GM23338 (cell line): ENCODE measurements around the gene HSPA12B. TPM values are rescaled to one million over a fixed set of nuclear protein-coding genes. Genes with fewer than 3 reads are reported as not detected.

Experiments used
- ATAC-seq: fragments of 200-7000 bp; cut with Tn5 transposase; 3 replicates; pipeline ENCODE4 v1.9.1; 2020
- DNase-seq: peaks from one replicate; pipeline ENCODE4 v3.0.0-alpha.2; 2015; ENCODE audit warnings: low spot score
- H2AFZ ChIP-seq: fragments of 200-600 bp; sonication (generic); 2 replicates; pipeline ENCODE4 v1.8.0; 2016; ENCODE audit warnings: antibody characterized with exemption, mild to moderate bottlenecking, moderate library complexity
- H3F3A ChIP-seq: fragments of 200-600 bp; sonication (generic); replicated peaks from 2 replicates; pipeline ENCODE4 v1.8.0; 2017; ENCODE audit warnings: antibody characterized with exemption, mixed run types, low read depth
- H3K27ac ChIP-seq: fragments of 200-600 bp; sonication (generic); 2 replicates; pipeline ENCODE4 v1.6.1; 2016; ENCODE audit warnings: low read depth
- H3K27me3 ChIP-seq: fragments of 200-600 bp; sonication (generic); 2 replicates; pipeline ENCODE4 v1.8.0; 2016; ENCODE audit warnings: mild to moderate bottlenecking, mixed run types, moderate library complexity; ENCODE audit not compliant: insufficient read depth
- H3K36me3 ChIP-seq: fragments of 200-600 bp; sonication (generic); 2 replicates; pipeline ENCODE4 v1.8.0; 2016; ENCODE audit warnings: mild to moderate bottlenecking; ENCODE audit not compliant: insufficient read depth
- H3K4me1 ChIP-seq: fragments of 200-600 bp; sonication (generic); 2 replicates; pipeline ENCODE4 v1.8.0; 2016; ENCODE audit warnings: mild to moderate bottlenecking, moderate library complexity; ENCODE audit not compliant: insufficient read depth
- H3K4me2 ChIP-seq: fragments of 200-600 bp; sonication (generic); 2 replicates; pipeline ENCODE4 v1.7.1; 2017; ENCODE audit warnings: mixed run types
- H3K4me3 ChIP-seq: fragments of 200-600 bp; sonication (generic); 2 replicates; pipeline ENCODE4 v1.6.1; 2016; ENCODE audit warnings: mixed run types
- H3K79me2 ChIP-seq: fragments of 200-600 bp; sonication (generic); replicated peaks from 2 replicates; pipeline ENCODE4 v1.8.0; 2017; ENCODE audit warnings: mild to moderate bottlenecking; ENCODE audit not compliant: insufficient read depth
- H3K9me2 ChIP-seq: fragments of 200-600 bp; sonication (generic); 2 replicates; pipeline ENCODE4 v1.8.0; 2017; ENCODE audit not compliant: insufficient read depth
- H4K20me1 ChIP-seq: fragments of 200-600 bp; sonication (generic); replicated peaks from 2 replicates; pipeline ENCODE4 v1.8.0; 2017; ENCODE audit warnings: mild to moderate bottlenecking; ENCODE audit not compliant: insufficient read depth
- H3K27ac Mint-ChIP-seq: 2 replicates; pipeline ENCODE4 v1.8.0; 2020; ENCODE audit warnings: inconsistent platforms, mild to moderate bottlenecking, moderate library complexity, mixed read lengths
- H3K27me3 Mint-ChIP-seq: 3 replicates; pipeline ENCODE4 v1.8.0; 2022; ENCODE audit warnings: low read depth, mild to moderate bottlenecking, moderate library complexity, mixed read lengths, inconsistent platforms; ENCODE audit not compliant: insufficient read depth, poor library complexity
- H3K36me3 Mint-ChIP-seq: 3 replicates; pipeline ENCODE4 v1.8.0; 2021; ENCODE audit warnings: low read depth, mild to moderate bottlenecking, inconsistent platforms, moderate library complexity, mixed read lengths
- H3K4me1 Mint-ChIP-seq: 3 replicates; pipeline ENCODE4 v1.8.0; 2020; ENCODE audit warnings: mild to moderate bottlenecking, inconsistent platforms, mixed read lengths
- H3K4me3 Mint-ChIP-seq: 3 replicates; pipeline ENCODE4 v1.8.0; 2021; ENCODE audit warnings: moderate library complexity, mild to moderate bottlenecking, inconsistent platforms, mixed read lengths
- H3K9me3 Mint-ChIP-seq: 3 replicates; pipeline ENCODE4 v1.8.0; 2020; ENCODE audit warnings: moderate library complexity, mild to moderate bottlenecking, inconsistent platforms, mixed read lengths
- CREB1 ChIP-seq: fragments of 250-450 bp; sonication (Bioruptor Pico); IDR thresholded peaks from 2 replicates; pipeline ENCODE4 v1.5.0; 2020; ENCODE audit warnings: low read depth, mild to moderate bottlenecking, moderate library complexity
- EZH2 ChIP-seq: fragments of 200-600 bp; sonication (generic); IDR thresholded peaks from one replicate; pipeline ENCODE4 v1.8.0; 2017; ENCODE audit warnings: antibody characterized with exemption, mild to moderate bottlenecking, low read depth; ENCODE audit not compliant: unreplicated experiment
- EZH2phosphoT487 ChIP-seq: fragments of 200-600 bp; sonication (generic); IDR thresholded peaks from one replicate; pipeline ENCODE4 v1.8.1; 2018; ENCODE audit warnings: antibody characterized with exemption; ENCODE audit not compliant: unreplicated experiment
- JUNB ChIP-seq: IDR thresholded peaks from one replicate; pipeline ENCODE4 v1.6.1; 2016; ENCODE audit warnings: antibody characterized with exemption; ENCODE audit not compliant: unreplicated experiment
- NANOG ChIP-seq: IDR thresholded peaks from 2 replicates; pipeline ENCODE4 v1.6.1; 2016; ENCODE audit warnings: antibody characterized with exemption, borderline replicate concordance
- POLR2AphosphoS5 ChIP-seq: IDR thresholded peaks from 2 replicates; pipeline ENCODE4 v1.6.1; 2016; ENCODE audit warnings: antibody characterized with exemption, low read depth
- STAT1 ChIP-seq: IDR thresholded peaks from one replicate; pipeline ENCODE4 v1.6.1; 2016; ENCODE audit warnings: antibody characterized with exemption; ENCODE audit not compliant: unreplicated experiment
- ZNF114 ChIP-seq: fragments of 250-450 bp; sonication (Bioruptor Pico); IDR thresholded peaks from 2 replicates; pipeline ENCODE4 v1.5.0; 2020; ENCODE audit warnings: mild to moderate bottlenecking, moderate library complexity
- ZNF331 ChIP-seq: fragments of 250-450 bp; sonication (Bioruptor Pico); IDR thresholded peaks from 2 replicates; pipeline ENCODE4 v1.5.0; 2020; ENCODE audit warnings: low read depth, mild to moderate bottlenecking, moderate library complexity
- polyA plus RNA-seq: library from polyadenylated mRNA; unstranded; fragments of >200 nt; fragmentation: Nextera tagmentation; extraction: Ambion mirVana; gene quantifications from 2 replicates; pipeline ENCODE4 v1.2.1, GENCODE V29; 2016
- total RNA-seq: library from RNA; depleted of rRNA; stranded (reverse); fragments of >200 nt; shearing (Covaris generic); gene quantifications from 2 replicates; pipeline ENCODE4 v1.2.3, GENCODE V29; 2014
- TF ChIP-seq, protein P1 (sequence below): IDR thresholded peaks from 2 replicates; pipeline ENCODE4 v1.6.1; 2016; ENCODE audit warnings: antibody characterized with exemption
- TF ChIP-seq, protein P2 (sequence below), 2 experiments: fragments of 200-600 bp in 1 of 2; sonication (generic) in 1 of 2; conservative IDR thresholded peaks; 2 replicates each; pipeline versions ENCODE4 v1.5.1 to v1.6.1; 2016 to 2017; ENCODE audit warnings: antibody characterized with exemption in 2 of 2, low read depth in 2 of 2, mild to moderate bottlenecking in 2 of 2, moderate library complexity in 1 of 2
- TF ChIP-seq, protein P3 (sequence below): IDR thresholded peaks from one replicate; pipeline ENCODE4 v1.6.1; 2018; ENCODE audit warnings: antibody characterized with exemption; ENCODE audit not compliant: unreplicated experiment
- TF ChIP-seq, protein P4 (sequence below): fragments of 250-450 bp; sonication (Bioruptor Pico); IDR thresholded peaks from 2 replicates; pipeline ENCODE4 v1.5.0; 2020; ENCODE audit warnings: mild to moderate bottlenecking, moderate library complexity

Gene HSPA12B
- total and polyA plus RNA-seq, 2 experiments from 2014 or later: 2.8 to 6.5 TPM

DNA sequence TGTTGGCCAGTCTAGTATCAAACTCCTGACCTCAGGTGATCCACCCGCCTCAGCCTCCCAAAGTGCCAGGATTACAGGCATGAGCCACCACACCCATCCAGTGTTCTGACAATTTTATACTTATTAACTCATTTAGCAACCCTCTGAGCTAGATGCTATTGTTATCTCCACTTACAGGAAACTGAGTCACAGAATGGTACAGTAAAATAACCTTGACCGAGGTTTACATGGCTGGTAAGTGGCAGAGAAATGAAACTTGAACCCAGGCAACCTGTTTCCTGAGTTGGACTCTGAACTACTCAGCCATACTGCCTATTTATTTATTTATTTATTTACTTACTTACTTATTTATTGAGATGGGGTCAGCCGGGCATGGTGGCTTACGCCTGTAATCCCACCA is 13.4 kb upstream of the HSPA12B start:
- Histone ChIP-seq H3F3A (no peaks in the 10 kb centered on the region), H3K27me3 (no peaks in the 10 kb centered on the region), H3K9me2 (no peaks in the 10 kb centered on the region), H3K79me2 (no peaks in the 10 kb centered on the region), H3K4me3 (no peak overlapping the region), H3K27ac (no peak overlapping the region), H3K4me1 (no peaks in the 10 kb centered on the region), H3K36me3 (no peaks in the 10 kb centered on the region), H2AFZ (no peak overlapping the region), H3K4me2 (no peak overlapping the region), H4K20me1 (no peaks in the 10 kb centered on the region)
- no peak overlapping the region for H3K27ac Mint-ChIP-seq
- no peaks in the 10 kb centered on the region for H3K36me3 Mint-ChIP-seq
- H3K27me3 Mint-ChIP-seq: peaks cover 7% of the 10 kb centered on the region
- TF ChIP-seq POLR2AphosphoS5: no peak
- no peak for TF ChIP-seq JUNB
- TF ChIP-seq EZH2: no peak
- TF ChIP-seq, protein P1, sequence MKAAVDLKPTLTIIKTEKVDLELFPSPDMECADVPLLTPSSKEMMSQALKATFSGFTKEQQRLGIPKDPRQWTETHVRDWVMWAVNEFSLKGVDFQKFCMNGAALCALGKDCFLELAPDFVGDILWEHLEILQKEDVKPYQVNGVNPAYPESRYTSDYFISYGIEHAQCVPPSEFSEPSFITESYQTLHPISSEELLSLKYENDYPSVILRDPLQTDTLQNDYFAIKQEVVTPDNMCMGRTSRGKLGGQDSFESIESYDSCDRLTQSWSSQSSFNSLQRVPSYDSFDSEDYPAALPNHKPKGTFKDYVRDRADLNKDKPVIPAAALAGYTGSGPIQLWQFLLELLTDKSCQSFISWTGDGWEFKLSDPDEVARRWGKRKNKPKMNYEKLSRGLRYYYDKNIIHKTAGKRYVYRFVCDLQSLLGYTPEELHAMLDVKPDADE: no peak
- no peak for TF ChIP-seq ZNF114
- TF ChIP-seq EZH2phosphoT487: no peak
- no peak for TF ChIP-seq NANOG
- TF ChIP-seq, protein P2, sequence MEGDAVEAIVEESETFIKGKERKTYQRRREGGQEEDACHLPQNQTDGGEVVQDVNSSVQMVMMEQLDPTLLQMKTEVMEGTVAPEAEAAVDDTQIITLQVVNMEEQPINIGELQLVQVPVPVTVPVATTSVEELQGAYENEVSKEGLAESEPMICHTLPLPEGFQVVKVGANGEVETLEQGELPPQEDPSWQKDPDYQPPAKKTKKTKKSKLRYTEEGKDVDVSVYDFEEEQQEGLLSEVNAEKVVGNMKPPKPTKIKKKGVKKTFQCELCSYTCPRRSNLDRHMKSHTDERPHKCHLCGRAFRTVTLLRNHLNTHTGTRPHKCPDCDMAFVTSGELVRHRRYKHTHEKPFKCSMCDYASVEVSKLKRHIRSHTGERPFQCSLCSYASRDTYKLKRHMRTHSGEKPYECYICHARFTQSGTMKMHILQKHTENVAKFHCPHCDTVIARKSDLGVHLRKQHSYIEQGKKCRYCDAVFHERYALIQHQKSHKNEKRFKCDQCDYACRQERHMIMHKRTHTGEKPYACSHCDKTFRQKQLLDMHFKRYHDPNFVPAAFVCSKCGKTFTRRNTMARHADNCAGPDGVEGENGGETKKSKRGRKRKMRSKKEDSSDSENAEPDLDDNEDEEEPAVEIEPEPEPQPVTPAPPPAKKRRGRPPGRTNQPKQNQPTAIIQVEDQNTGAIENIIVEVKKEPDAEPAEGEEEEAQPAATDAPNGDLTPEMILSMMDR (conservative IDR thresholded peaks at IDR 0.05; ENCODE audit: low read depth in 2 of 2): no peak
- TF ChIP-seq CREB1: no peak
- TF ChIP-seq STAT1: no peak
- TF ChIP-seq, protein P3, sequence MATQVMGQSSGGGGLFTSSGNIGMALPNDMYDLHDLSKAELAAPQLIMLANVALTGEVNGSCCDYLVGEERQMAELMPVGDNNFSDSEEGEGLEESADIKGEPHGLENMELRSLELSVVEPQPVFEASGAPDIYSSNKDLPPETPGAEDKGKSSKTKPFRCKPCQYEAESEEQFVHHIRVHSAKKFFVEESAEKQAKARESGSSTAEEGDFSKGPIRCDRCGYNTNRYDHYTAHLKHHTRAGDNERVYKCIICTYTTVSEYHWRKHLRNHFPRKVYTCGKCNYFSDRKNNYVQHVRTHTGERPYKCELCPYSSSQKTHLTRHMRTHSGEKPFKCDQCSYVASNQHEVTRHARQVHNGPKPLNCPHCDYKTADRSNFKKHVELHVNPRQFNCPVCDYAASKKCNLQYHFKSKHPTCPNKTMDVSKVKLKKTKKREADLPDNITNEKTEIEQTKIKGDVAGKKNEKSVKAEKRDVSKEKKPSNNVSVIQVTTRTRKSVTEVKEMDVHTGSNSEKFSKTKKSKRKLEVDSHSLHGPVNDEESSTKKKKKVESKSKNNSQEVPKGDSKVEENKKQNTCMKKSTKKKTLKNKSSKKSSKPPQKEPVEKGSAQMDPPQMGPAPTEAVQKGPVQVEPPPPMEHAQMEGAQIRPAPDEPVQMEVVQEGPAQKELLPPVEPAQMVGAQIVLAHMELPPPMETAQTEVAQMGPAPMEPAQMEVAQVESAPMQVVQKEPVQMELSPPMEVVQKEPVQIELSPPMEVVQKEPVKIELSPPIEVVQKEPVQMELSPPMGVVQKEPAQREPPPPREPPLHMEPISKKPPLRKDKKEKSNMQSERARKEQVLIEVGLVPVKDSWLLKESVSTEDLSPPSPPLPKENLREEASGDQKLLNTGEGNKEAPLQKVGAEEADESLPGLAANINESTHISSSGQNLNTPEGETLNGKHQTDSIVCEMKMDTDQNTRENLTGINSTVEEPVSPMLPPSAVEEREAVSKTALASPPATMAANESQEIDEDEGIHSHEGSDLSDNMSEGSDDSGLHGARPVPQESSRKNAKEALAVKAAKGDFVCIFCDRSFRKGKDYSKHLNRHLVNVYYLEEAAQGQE: no peak
- no peak for TF ChIP-seq ZNF331
- TF ChIP-seq, protein P4, sequence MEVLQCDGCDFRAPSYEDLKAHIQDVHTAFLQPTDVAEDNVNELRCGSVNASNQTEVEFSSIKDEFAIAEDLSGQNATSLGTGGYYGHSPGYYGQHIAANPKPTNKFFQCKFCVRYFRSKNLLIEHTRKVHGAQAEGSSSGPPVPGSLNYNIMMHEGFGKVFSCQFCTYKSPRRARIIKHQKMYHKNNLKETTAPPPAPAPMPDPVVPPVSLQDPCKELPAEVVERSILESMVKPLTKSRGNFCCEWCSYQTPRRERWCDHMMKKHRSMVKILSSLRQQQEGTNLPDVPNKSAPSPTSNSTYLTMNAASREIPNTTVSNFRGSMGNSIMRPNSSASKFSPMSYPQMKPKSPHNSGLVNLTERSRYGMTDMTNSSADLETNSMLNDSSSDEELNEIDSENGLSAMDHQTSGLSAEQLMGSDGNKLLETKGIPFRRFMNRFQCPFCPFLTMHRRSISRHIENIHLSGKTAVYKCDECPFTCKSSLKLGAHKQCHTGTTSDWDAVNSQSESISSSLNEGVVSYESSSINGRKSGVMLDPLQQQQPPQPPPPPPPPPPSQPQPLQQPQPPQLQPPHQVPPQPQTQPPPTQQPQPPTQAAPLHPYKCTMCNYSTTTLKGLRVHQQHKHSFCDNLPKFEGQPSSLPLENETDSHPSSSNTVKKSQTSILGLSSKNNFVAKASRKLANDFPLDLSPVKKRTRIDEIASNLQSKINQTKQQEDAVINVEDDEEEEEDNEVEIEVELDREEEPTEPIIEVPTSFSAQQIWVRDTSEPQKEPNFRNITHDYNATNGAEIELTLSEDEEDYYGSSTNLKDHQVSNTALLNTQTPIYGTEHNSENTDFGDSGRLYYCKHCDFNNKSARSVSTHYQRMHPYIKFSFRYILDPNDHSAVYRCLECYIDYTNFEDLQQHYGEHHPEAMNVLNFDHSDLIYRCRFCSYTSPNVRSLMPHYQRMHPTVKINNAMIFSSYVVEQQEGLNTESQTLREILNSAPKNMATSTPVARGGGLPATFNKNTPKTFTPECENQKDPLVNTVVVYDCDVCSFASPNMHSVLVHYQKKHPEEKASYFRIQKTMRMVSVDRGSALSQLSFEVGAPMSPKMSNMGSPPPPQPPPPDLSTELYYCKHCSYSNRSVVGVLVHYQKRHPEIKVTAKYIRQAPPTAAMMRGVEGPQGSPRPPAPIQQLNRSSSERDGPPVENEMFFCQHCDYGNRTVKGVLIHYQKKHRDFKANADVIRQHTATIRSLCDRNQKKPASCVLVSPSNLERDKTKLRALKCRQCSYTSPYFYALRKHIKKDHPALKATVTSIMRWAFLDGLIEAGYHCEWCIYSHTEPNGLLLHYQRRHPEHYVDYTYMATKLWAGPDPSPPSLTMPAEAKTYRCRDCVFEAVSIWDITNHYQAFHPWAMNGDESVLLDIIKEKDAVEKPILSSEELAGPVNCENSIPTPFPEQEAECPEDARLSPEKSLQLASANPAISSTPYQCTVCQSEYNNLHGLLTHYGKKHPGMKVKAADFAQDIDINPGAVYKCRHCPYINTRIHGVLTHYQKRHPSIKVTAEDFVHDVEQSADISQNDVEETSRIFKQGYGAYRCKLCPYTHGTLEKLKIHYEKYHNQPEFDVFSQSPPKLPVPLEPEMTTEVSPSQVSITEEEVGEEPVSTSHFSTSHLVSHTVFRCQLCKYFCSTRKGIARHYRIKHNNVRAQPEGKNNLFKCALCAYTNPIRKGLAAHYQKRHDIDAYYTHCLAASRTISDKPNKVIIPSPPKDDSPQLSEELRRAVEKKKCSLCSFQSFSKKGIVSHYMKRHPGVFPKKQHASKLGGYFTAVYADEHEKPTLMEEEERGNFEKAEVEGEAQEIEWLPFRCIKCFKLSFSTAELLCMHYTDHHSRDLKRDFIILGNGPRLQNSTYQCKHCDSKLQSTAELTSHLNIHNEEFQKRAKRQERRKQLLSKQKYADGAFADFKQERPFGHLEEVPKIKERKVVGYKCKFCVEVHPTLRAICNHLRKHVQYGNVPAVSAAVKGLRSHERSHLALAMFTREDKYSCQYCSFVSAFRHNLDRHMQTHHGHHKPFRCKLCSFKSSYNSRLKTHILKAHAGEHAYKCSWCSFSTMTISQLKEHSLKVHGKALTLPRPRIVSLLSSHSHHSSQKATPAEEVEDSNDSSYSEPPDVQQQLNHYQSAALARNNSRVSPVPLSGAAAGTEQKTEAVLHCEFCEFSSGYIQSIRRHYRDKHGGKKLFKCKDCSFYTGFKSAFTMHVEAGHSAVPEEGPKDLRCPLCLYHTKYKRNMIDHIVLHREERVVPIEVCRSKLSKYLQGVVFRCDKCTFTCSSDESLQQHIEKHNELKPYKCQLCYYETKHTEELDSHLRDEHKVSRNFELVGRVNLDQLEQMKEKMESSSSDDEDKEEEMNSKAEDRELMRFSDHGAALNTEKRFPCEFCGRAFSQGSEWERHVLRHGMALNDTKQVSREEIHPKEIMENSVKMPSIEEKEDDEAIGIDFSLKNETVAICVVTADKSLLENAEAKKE (CRISPR knock-in tag): no peak
- ATAC-seq (no peak), DNase-seq (no peak)
- H3K4me3 Mint-ChIP-seq: no peak overlapping the region
- peaks cover 6% of the 10 kb centered on the region; the same call in 2 of the 3 replicates for H3K4me1 Mint-ChIP-seq
- H3K9me3 Mint-ChIP-seq: no peaks in the 10 kb centered on the region
